Medulla oblongata (tissue), 1 donor: ENCODE results near the gene TMSB4X.
A peak's percentile ranks its signal among the peaks of the same experiment; 100 is the strongest.
"Not testable (repeated sequence)": the region's sequence is repeated elsewhere in the genome, so short reads cannot be mapped to it uniquely, and the experiment has no call there.

Source experiments
- DNase-seq: peaks from one replicate; pipeline ENCODE4 v3.0.0-alpha.2; 2015; ENCODE audit errors: extremely low spot score

Gene TMSB4X

GRCh38 chrX:12997906-12998687, 23.2 kb downstream of the TMSB4X start:
- DNase-seq: peak; percentile 85

GRCh38 chrX:12999422-12999821, 24.5 kb downstream of the TMSB4X start:
- no peak for DNase-seq

- peak; percentile 68 for DNase-seq
These were observed 25.4 kb downstream of the TMSB4X start for GRCh38 chrX:13000301-13000811.

- DNase-seq: no peak
These were observed 26.2 kb downstream of the TMSB4X start for GRCh38 chrX:13001097-13001496.

GRCh38 chrX:13001961-13002671, 27.2 kb downstream of the TMSB4X start:
- DNase-seq: no peak

GRCh38 chrX:13005661-13006473, 31.0 kb downstream of the TMSB4X start:
- peak; percentile 52 for DNase-seq

- DNase-seq: no peak
These were observed 32.7 kb downstream of the TMSB4X start for GRCh38 chrX:13007519-13008188.

GRCh38 chrX:13008189-13008533, 33.3 kb downstream of the TMSB4X start:
- DNase-seq: no peak

- no peak for DNase-seq
These were observed 33.9 kb downstream of the TMSB4X start for GRCh38 chrX:13008851-13009250.

- no peak for DNase-seq
These were observed 34.4 kb downstream of the TMSB4X start for GRCh38 chrX:13009273-13009672.

- no peak for DNase-seq
These were observed 34.9 kb downstream of the TMSB4X start for GRCh38 chrX:13009844-13010243.

- DNase-seq: no peak
These were observed 35.6 kb downstream of the TMSB4X start for GRCh38 chrX:13010546-13010945.

- peak; percentile 62 for DNase-seq
These were observed 38.6 kb downstream of the TMSB4X start for GRCh38 chrX:13013363-13014110.

GRCh38 chrX:13014111-13015096, 39.5 kb downstream of the TMSB4X start:
- no peak for DNase-seq

GRCh38 chrX:13015536-13016236, 40.8 kb downstream of the TMSB4X start:
- peak; percentile 58 for DNase-seq

GRCh38 chrX:13016731-13017130, 41.8 kb downstream of the TMSB4X start:
- not testable (repeated sequence) for DNase-seq

GRCh38 chrX:13022926-13023325, 48.0 kb downstream of the TMSB4X start:
- no peak for DNase-seq

GRCh38 chrX:13023567-13023966, 48.7 kb downstream of the TMSB4X start:
- DNase-seq: no peak

GRCh38 chrX:13023979-13024378, 49.1 kb downstream of the TMSB4X start:
- no peak for DNase-seq
